Fibroblast of lung (primary cell): ENCODE results near the gene RBM28.

ENCODE experiments used
- CTCF ChIP-seq, 2 donors: IDR thresholded peaks in 1 of 2; conservative IDR thresholded peaks in 1 of 2; 1 replicate in 1 of 2; 2 replicates in 1 of 2; pipeline ENCODE4 v1.5.1; 2011 to 2012; ENCODE audit warnings: low read length in 2 of 2, control low read depth in 1 of 2, inconsistent platforms in 1 of 2, low read depth in 1 of 2, mild to moderate bottlenecking in 1 of 2
- EZH2 ChIP-seq: IDR thresholded peaks from 2 replicates; pipeline ENCODE4 v1.5.1; 2012; ENCODE audit warnings: low read length, control low read depth, mild to moderate bottlenecking; ENCODE audit errors: missing control alignments

DNA sequence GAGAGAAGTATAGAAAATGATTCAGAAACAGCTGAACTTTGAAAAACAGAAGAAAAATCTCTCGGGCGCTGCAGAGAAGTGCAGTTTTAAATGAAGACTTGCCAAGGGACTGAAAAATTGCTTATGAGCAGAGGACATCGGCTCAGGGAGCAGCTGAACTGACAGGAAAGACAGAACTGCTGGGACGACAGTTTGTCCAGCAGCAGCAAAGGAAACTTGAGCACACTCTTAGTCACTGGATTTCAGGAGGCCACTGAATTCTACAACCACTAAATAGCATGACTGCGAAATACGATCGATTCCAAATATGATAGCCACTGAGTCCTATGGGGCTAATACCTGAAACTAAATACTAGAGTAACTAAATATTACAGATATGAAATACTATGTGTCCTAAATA, 59.6 kb downstream of the RBM28 start:
- TF ChIP-seq CTCF (conservative IDR thresholded peaks at IDR 0.05 in 1 of 2, IDR thresholded peaks at IDR 0.05 in 1 of 2; ENCODE audit: low read depth in 1 of 2, low read length in 2 of 2): no peak
- no peak for TF ChIP-seq EZH2
